Measurements from ENCODE around the gene TCF12.
A peak's percentile ranks its signal among the peaks of the same experiment; 100 is the strongest.

Gene TCF12

GRCh38 chr15:57079446-57079845 is 161.0 kb downstream of the TCF12 start:
- Histone ChIP-seq H3K79me2 (ENCODE audit: insufficient read depth, low read length) (peaks cover 34% of the 10 kb centered on the region), H3K9me3 (ENCODE audit: insufficient read depth, low read depth, low read length) (no peaks in the 10 kb centered on the region), H2AFZ (ENCODE audit: low read length) (no peak overlapping the region), H3K27me3 (ENCODE audit: insufficient read depth, low read length, poor library complexity, severe bottlenecking) (no peaks in the 10 kb centered on the region), H3K36me3 (ENCODE audit: insufficient read depth, low read length) (no peaks in the 10 kb centered on the region), H3F3A (ENCODE audit: low read depth) (no peaks in the 10 kb centered on the region), H3K4me3 (ENCODE audit: low read length, poor library complexity, severe bottlenecking) (no peak overlapping the region), H3K4me2 (ENCODE audit: low read depth, low read length, poor library complexity, severe bottlenecking) (no peak overlapping the region), H3K9me2 (replicated peaks; ENCODE audit: low read depth, low read length) (no peaks in the 10 kb centered on the region), H4K20me1 (ENCODE audit: insufficient read depth, low read length, poor library complexity, severe bottlenecking) (peaks cover 18% of the 10 kb centered on the region), H3K4me1 (ENCODE audit: insufficient read depth, low read length, poor library complexity, severe bottlenecking) (peaks cover 21% of the 10 kb centered on the region), H3K9ac (ENCODE audit: low read depth, low read length, poor library complexity, severe bottlenecking) (no peak overlapping the region)
- TF ChIP-seq CTCF (conservative IDR thresholded peaks at IDR 0.05; ENCODE audit: low read length) (no peak; the same call in 1 of the 2 replicates), EZH2phosphoT487 (IDR thresholded peaks at IDR 0.05; ENCODE audit: borderline replicate concordance) (no peak)

- Histone ChIP-seq H3K9me2 (replicated peaks; ENCODE audit: low read depth, low read length) (no peaks in the 10 kb centered on the region), H3K4me3 (ENCODE audit: low read length, poor library complexity, severe bottlenecking) (no peak overlapping the region), H3K79me2 (ENCODE audit: insufficient read depth, low read length) (peaks cover 32% of the 10 kb centered on the region), H4K20me1 (ENCODE audit: insufficient read depth, low read length, poor library complexity, severe bottlenecking) (peaks cover 20% of the 10 kb centered on the region), H3K36me3 (ENCODE audit: insufficient read depth, low read length) (no peaks in the 10 kb centered on the region), H3K9me3 (ENCODE audit: insufficient read depth, low read depth, low read length) (no peaks in the 10 kb centered on the region), H3K27me3 (ENCODE audit: insufficient read depth, low read length, poor library complexity, severe bottlenecking) (no peaks in the 10 kb centered on the region), H3K9ac (ENCODE audit: low read depth, low read length, poor library complexity, severe bottlenecking) (no peak overlapping the region), H3F3A (ENCODE audit: low read depth) (no peaks in the 10 kb centered on the region), H3K4me2 (ENCODE audit: low read depth, low read length, poor library complexity, severe bottlenecking) (no peak overlapping the region), H3K4me1 (ENCODE audit: insufficient read depth, low read length, poor library complexity, severe bottlenecking) (peaks cover 21% of the 10 kb centered on the region), H2AFZ (ENCODE audit: low read length) (no peak overlapping the region)
- TF ChIP-seq CTCF (conservative IDR thresholded peaks at IDR 0.05; ENCODE audit: low read length) (peak; percentile 24; the same call in 1 of the 2 replicates), EZH2phosphoT487 (IDR thresholded peaks at IDR 0.05; ENCODE audit: borderline replicate concordance) (no peak)
Observed at GRCh38 chr15:57079931-57080620, 161.6 kb downstream of the TCF12 start.

- Histone ChIP-seq H3F3A (ENCODE audit: low read depth) (no peaks in the 10 kb centered on the region), H3K27me3 (ENCODE audit: insufficient read depth, low read length, poor library complexity, severe bottlenecking) (no peaks in the 10 kb centered on the region), H3K4me1 (ENCODE audit: insufficient read depth, low read length, poor library complexity, severe bottlenecking) (peaks cover 21% of the 10 kb centered on the region), H3K4me2 (ENCODE audit: low read depth, low read length, poor library complexity, severe bottlenecking) (no peak overlapping the region), H3K4me3 (ENCODE audit: low read length, poor library complexity, severe bottlenecking) (no peak overlapping the region), H3K9ac (ENCODE audit: low read depth, low read length, poor library complexity, severe bottlenecking) (no peak overlapping the region), H3K9me2 (replicated peaks; ENCODE audit: low read depth, low read length) (no peaks in the 10 kb centered on the region), H3K79me2 (ENCODE audit: insufficient read depth, low read length) (peaks cover 37% of the 10 kb centered on the region), H3K36me3 (ENCODE audit: insufficient read depth, low read length) (no peaks in the 10 kb centered on the region), H3K9me3 (ENCODE audit: insufficient read depth, low read depth, low read length) (no peaks in the 10 kb centered on the region), H4K20me1 (ENCODE audit: insufficient read depth, low read length, poor library complexity, severe bottlenecking) (peaks cover 20% of the 10 kb centered on the region), H2AFZ (ENCODE audit: low read length) (no peak overlapping the region)
- no peak for TF ChIP-seq CTCF (conservative IDR thresholded peaks at IDR 0.05; ENCODE audit: low read length)
- no peak for TF ChIP-seq EZH2phosphoT487 (IDR thresholded peaks at IDR 0.05; ENCODE audit: borderline replicate concordance)
Observed at GRCh38 chr15:57082054-57082728, 163.7 kb downstream of the TCF12 start.
